HepG2 (cell line): ENCODE data around the gene ATAD1. TPM values are rescaled to one million over a fixed set of nuclear protein-coding genes. Genes with fewer than 3 reads are reported as not detected.

Source experiments
- ATAC-seq: fragments of 200-7000 bp; cut with Tn5 transposase; 3 replicates; pipeline ENCODE4 v1.9.1; 2020; ENCODE audit warnings: mild to moderate bottlenecking, moderate library complexity
- BruUV-seq: library from RNA; stranded (reverse); fragments of 400-500 nt; replicated peaks from 2 replicates; lab custom pipeline; 2021; lab: Mats Ljungman, UMichigan
- CTCF ChIA-PET: fragments of 300-600 bp; formaldehyde crosslinking; extraction: SDS; loops from one replicate; lab custom pipeline; 2021; ENCODE audit warnings: low total read pairs, inconsistent platforms, low intra/inter-chr PET ratio; lab: Yijun Ruan, JAX
- POLR2A ChIA-PET: fragments of 350-600 bp; sonication (Branson Sonifier 250); formaldehyde crosslinking; loops from one replicate; lab custom pipeline; 2020; ENCODE audit warnings: antibody characterized with exemption, inconsistent platforms; lab: Yijun Ruan, JAX
- DNase-seq: peaks from one replicate; pipeline ENCODE4 v3.0.0-alpha.2; 2015; ENCODE audit warnings: low spot score
- FAIRE-seq: peaks from 3 replicates; lab custom pipeline; 2011; peaks lifted over from hg19 to GRCh38; lab: Jason Lieb, UNC
- H2AFZ ChIP-seq: one replicate; pipeline ENCODE4 v1.6.1; 2011; ENCODE audit warnings: low read length, inconsistent platforms
- H3K27ac ChIP-seq: fragments of 300-600 bp; 3 replicates; pipeline ENCODE4 v1.8.0; 2011; ENCODE audit warnings: mixed run types, mild to moderate bottlenecking, mixed read lengths, low read length, inconsistent platforms; ENCODE audit not compliant: insufficient read depth; ENCODE audit errors: extremely low read length
- H3K27me3 ChIP-seq, 2 experiments: fragments of 200-600 bp in 1 of 2; 2 replicates in 1 of 2; 3 replicates in 1 of 2; pipeline versions ENCODE4 v1.6.0 to v1.8.0; 2011; ENCODE audit warnings: low read length in 2 of 2, mild to moderate bottlenecking in 2 of 2, moderate library complexity in 2 of 2, inconsistent platforms in 1 of 2; ENCODE audit not compliant: insufficient read depth in 2 of 2, control insufficient read depth in 1 of 2
- H3K36me3 ChIP-seq, 2 experiments: fragments of 200-600 bp in 1 of 2; replicated peaks in 1 of 2; 2 replicates in 1 of 2; 3 replicates in 1 of 2; pipeline versions ENCODE4 v1.5.1 to v1.8.0; 2011; ENCODE audit warnings: low read length in 2 of 2, inconsistent platforms in 1 of 2; ENCODE audit not compliant: insufficient read depth in 2 of 2, control insufficient read depth in 1 of 2
- H3K4me1 ChIP-seq: 2 replicates; pipeline ENCODE4 v1.5.1; 2012; ENCODE audit warnings: low read length, inconsistent platforms; ENCODE audit not compliant: insufficient read depth
- H3K4me2 ChIP-seq: 2 replicates; pipeline ENCODE4 v1.6.0; 2011; ENCODE audit warnings: low read depth, low read length, inconsistent platforms
- H3K4me3 ChIP-seq, 3 experiments: fragments of 200-600 bp in 1 of 3; sonication (generic), shearing (Covaris generic) in 1 of 3; replicated peaks in 1 of 3; 2 replicates each; pipeline ENCODE4 v1.5.1; 2011 to 2016; ENCODE audit warnings: low read length in 3 of 3, inconsistent platforms in 2 of 3, low read depth in 2 of 3, mild to moderate bottlenecking in 2 of 3, control low read depth in 1 of 3, mixed read lengths in 1 of 3; ENCODE audit not compliant: insufficient read depth in 1 of 3
- H3K79me2 ChIP-seq: one replicate; pipeline ENCODE4 v1.6.1; 2011; ENCODE audit warnings: low read length, inconsistent platforms; ENCODE audit not compliant: insufficient read depth
- H3K9ac ChIP-seq: 2 replicates; pipeline ENCODE4 v1.6.0; 2011; ENCODE audit warnings: mild to moderate bottlenecking, low read depth, low read length, inconsistent platforms; ENCODE audit not compliant: insufficient read depth
- H3K9me3 ChIP-seq: 2 replicates; pipeline ENCODE4 v1.5.1; 2012; ENCODE audit warnings: mild to moderate bottlenecking, low read length
- H4K20me1 ChIP-seq: 2 replicates; pipeline ENCODE4 v1.6.0; 2011; ENCODE audit warnings: inconsistent platforms, mild to moderate bottlenecking, low read length, moderate library complexity; ENCODE audit not compliant: insufficient read depth
- MXD4 ChIP-seq: IDR thresholded peaks from 2 replicates; pipeline ENCODE4 v1.6.1; 2016; ENCODE audit warnings: mild to moderate bottlenecking, missing biosample characterization, missing genetic modification reagents
- NCOR1 ChIP-seq: fragments of 200-600 bp; sonication (generic); IDR thresholded peaks from 2 replicates; pipeline ENCODE4 v1.7.0; 2017; ENCODE audit warnings: antibody characterized with exemption, low read length, borderline replicate concordance
- NONO ChIP-seq, 2 experiments: fragments of 450-650 bp in 1 of 2; sonication (generic) in 1 of 2; formaldehyde crosslinking in 1 of 2; IDR thresholded peaks in 1 of 2; conservative IDR thresholded peaks in 1 of 2; 2 replicates each; pipeline versions ENCODE4 v1.6.1 to v1.8.0; 2017 to 2022; ENCODE audit warnings: mild to moderate bottlenecking in 1 of 2, missing genetic modification reagents in 1 of 2, moderate library complexity in 1 of 2
- SETDB1 ChIP-seq: sonication (generic); formaldehyde crosslinking; IDR thresholded peaks from 2 replicates; pipeline ENCODE4 v1.5.1; 2020; ENCODE audit warnings: missing genetic modification reagents, mild to moderate bottlenecking, borderline replicate concordance
- SMAD9 ChIP-seq: sonication (generic); formaldehyde crosslinking; IDR thresholded peaks from 2 replicates; pipeline ENCODE4 v1.5.1; 2020; ENCODE audit warnings: mild to moderate bottlenecking, missing genetic modification reagents
- SP2 ChIP-seq: sonication (generic); formaldehyde crosslinking; IDR thresholded peaks from 2 replicates; pipeline ENCODE4 v1.5.1; 2020; ENCODE audit warnings: mild to moderate bottlenecking, missing genetic modification reagents
- STAG1 ChIP-seq: sonication (generic); formaldehyde crosslinking; IDR thresholded peaks from 2 replicates; pipeline ENCODE4 v1.4.0; 2020; ENCODE audit warnings: missing genetic modification reagents
- ZNF441 ChIP-seq: sonication (generic); formaldehyde crosslinking; IDR thresholded peaks from 2 replicates; pipeline ENCODE4 v1.7.0; 2021; ENCODE audit warnings: missing genetic modification reagents, borderline replicate concordance
- ZNF766 ChIP-seq: sonication (generic); formaldehyde crosslinking; IDR thresholded peaks from 2 replicates; pipeline ENCODE4 v1.5.0; 2020; ENCODE audit warnings: missing genetic modification reagents, borderline replicate concordance
- ZNF768 ChIP-seq: sonication (generic); formaldehyde crosslinking; IDR thresholded peaks from 2 replicates; pipeline ENCODE4 v1.4.0; 2020; ENCODE audit warnings: missing genetic modification reagents
- ZSCAN22 ChIP-seq: sonication (generic); formaldehyde crosslinking; IDR thresholded peaks from 2 replicates; pipeline ENCODE4 v1.4.0; 2020; ENCODE audit warnings: mild to moderate bottlenecking, missing genetic modification reagents
- WGBS: methylation state at CpG from one replicate; pipeline ENCODE4 v1.1.6; 2017; ENCODE audit warnings: low lambda C conversion rate; 5-methylcytosine and 5-hydroxymethylcytosine counted together
- in situ Hi-C: cut with HindIII; loops from 2 replicates; pipeline ENCODE4 v1.10.0; 2017; ENCODE audit warnings: low pct_unique_long_range_greater_than_20kb; ENCODE audit not compliant: extremely low pct_ligation_motif_present
- intact Hi-C: fragments of 100-400 bp; cut with micrococcal nuclease; formaldehyde crosslinking; loops from one replicate; pipeline ENCODE4 v1.10.0; 2022; ENCODE audit not compliant: unreplicated experiment
- polyA plus RNA-seq, 8 experiments: library from polyadenylated mRNA; depleted of rRNA in 3 of 8; stranded (reverse) in 7 of 8; unstranded in 1 of 8; fragments of >200 nt; fragmentation: Illumina TruSeq in 4 of 8; extraction: Trizol in 4 of 8; gene quantifications; 2 replicates each; pipeline versions ENCODE4 v1.2.1 to v1.2.3, GENCODE V29; 2011 to 2016; ENCODE audit warnings: low read depth in 4 of 8, missing spikeins in 1 of 8, mixed read lengths in 1 of 8; ENCODE audit not compliant: insufficient read depth in 1 of 8
- total RNA-seq, 5 experiments: library from RNA; depleted of rRNA; stranded (reverse); fragments of >200 nt; fragmentation: Illumina TruSeq; extraction: Trizol; gene quantifications; 2 replicates each; pipeline ENCODE4 v1.2.3, GENCODE V29; 2016; ENCODE audit warnings: low read depth in 1 of 5
- TF ChIP-seq, protein P1 (sequence below): sonication (generic); formaldehyde crosslinking; IDR thresholded peaks from 2 replicates; pipeline ENCODE4 v1.5.0; 2020; ENCODE audit warnings: mild to moderate bottlenecking, missing genetic modification reagents
- TF ChIP-seq, protein P2 (sequence below): sonication (generic); formaldehyde crosslinking; IDR thresholded peaks from 2 replicates; pipeline ENCODE4 v1.5.1; 2020; ENCODE audit warnings: mild to moderate bottlenecking, moderate library complexity, missing genetic modification reagents

Gene ATAD1
- total and polyA plus RNA-seq, 2 of the 13 experiments (the other 11 are each of a cell fraction or from before 2014, with no cell fraction given): 14.9 to 28.2 TPM

DNA sequence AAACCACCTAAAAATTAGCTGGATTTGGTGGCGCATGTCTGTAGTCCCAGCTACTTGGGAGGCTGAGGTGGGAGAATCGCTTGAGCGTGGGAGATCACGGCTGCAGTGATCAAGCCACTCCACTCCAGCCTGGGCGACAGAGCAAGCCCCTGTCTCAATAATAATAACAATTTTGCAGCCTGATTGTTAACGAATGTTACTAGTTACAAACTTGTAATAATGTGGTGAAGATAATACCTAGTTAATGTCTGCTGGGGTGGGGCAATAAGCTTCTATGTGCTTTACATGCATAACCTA is 1.2 kb upstream of the ATAD1 start:
- ATAC-seq (no peak), DNase-seq (no peak), FAIRE-seq (no peak)
- BruUV-seq: no TSS peak
- no peak overlapping the region for H3K27ac ChIP-seq
- intact Hi-C loops (loop anchor here (2.0 kb wide), 1 partner anchor 44 kb away; the partner anchor contains the start of genes KLLN and PTEN), in situ Hi-C loops (no loop called here)
- TF ChIP-seq SMAD9 (CRISPR knock-in tag) (no peak), NCOR1 (no peak), STAG1 (CRISPR knock-in tag) (no peak), ZNF768 (CRISPR knock-in tag) (no peak), MXD4 (no peak)
- no peaks in the 10 kb centered on the region for H3K36me3 ChIP-seq
- ChIA-PET POLR2A (interaction anchor here (1.8 to 2.9 kb wide), 2 partner anchors 43 to 315 kb away, joined by 6 to 31 read pairs; partner anchors contain the start of genes KLLN, MINPP1 and PTEN), CTCF (no interaction called here)
- WGBS: 57% methylated on average over 6 of the region's 6 CpGs
- peak overlapping the region; percentile 94 for H3K4me2 ChIP-seq
- H3K79me2 ChIP-seq: peaks cover 37% of the 10 kb centered on the region
- peak overlapping the region in 2 of 3 experiments; percentile 78 to 85; a peak in 3 of 6 replicates for H3K4me3 ChIP-seq
- H2AFZ ChIP-seq: no peak overlapping the region
- H3K9ac ChIP-seq: peak overlapping the region; percentile 90; the same call in 1 of the 2 replicates
- H3K9me3 ChIP-seq: no peaks in the 10 kb centered on the region
- H4K20me1 ChIP-seq: peaks cover 20% of the 10 kb centered on the region; the same call in 1 of the 2 replicates
- H3K27me3 ChIP-seq: no peaks in the 10 kb centered on the region; a peak in 1 of 5 replicates
- peaks cover 28% of the 10 kb centered on the region for H3K4me1 ChIP-seq

DNA sequence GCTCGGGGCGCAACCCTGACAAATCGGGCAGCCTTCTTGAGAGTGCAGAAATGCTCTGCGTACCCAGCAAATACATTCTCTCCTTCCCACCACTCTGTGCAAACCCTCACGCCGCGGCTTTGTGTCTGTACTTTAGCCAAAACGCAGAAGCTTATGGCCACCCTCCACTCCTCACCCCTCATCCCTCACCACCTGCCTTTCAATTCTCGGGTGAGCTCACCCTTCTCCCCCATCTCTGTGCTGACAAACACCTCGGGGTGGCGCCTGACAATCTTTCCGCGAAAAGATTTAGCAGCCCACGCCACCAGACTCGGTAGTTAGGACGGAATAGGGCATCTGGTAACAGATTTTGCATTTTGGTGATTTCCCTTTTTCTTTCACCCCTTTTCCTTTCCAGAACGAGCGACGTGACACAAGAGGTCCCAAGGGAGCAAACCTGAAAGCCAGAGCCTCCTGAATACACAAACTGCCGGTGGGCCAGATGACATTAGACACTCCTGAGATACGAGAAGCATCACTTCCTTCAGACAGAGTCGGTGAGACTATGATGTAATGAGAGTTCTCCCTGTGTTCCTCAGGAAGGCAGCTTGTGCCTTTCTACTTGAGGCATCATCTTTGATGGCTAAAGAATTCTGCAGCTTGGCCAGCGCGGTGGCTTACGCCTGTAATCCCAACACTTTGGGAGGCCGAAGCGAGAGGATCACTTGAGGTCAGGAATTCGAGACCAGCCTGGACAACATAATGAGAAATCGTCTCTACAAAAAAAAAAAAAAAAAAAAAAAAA is 671 bp upstream of the ATAD1 start:
- CTCF ChIA-PET: no interaction called here
- no peak for FAIRE-seq
- H3K9me3 ChIP-seq: no peaks in the 10 kb centered on the region
- POLR2A ChIA-PET: interaction anchor here (0.7 to 2.9 kb wide), 7 partner anchors 10 to 314 kb away, joined by 3 to 31 read pairs (median 5); partner anchors contain the start of genes KLLN, MINPP1 and PTEN
- intact Hi-C loops (loop anchor here (2.0 kb wide), 1 partner anchor 44 kb away; the partner anchor contains the start of genes KLLN and PTEN), in situ Hi-C loops (no loop called here)
- peaks cover 32% of the 10 kb centered on the region for H3K4me1 ChIP-seq
- H3K4me3 ChIP-seq: peak overlapping the region; percentile 76 to 85 (median 78)
- peak overlapping the region; percentile 90 for H3K9ac ChIP-seq
- H3K27me3 ChIP-seq: no peaks in the 10 kb centered on the region; a peak in 1 of 5 replicates
- peak overlapping the region; percentile 96 for H2AFZ ChIP-seq
- 4% methylated on average over 29 of the region's 29 CpGs for WGBS
- peak; percentile 66 for ATAC-seq
- H3K79me2 ChIP-seq: peaks cover 43% of the 10 kb centered on the region
- TSS peak; percentile 60 for BruUV-seq
- H3K27ac ChIP-seq: peak overlapping the region; percentile 89
- peaks cover 0 to 1% of the 10 kb centered on the region in 2 experiments; a peak in 1 of 5 replicates for H3K36me3 ChIP-seq
- H3K4me2 ChIP-seq: peak overlapping the region; percentile 94
- peaks cover 20% of the 10 kb centered on the region; the same call in 1 of the 2 replicates for H4K20me1 ChIP-seq
- no peak for DNase-seq
- TF ChIP-seq NONO (IDR thresholded peaks at IDR 0.05) (no peak), NONO (CRISPR knock-in tag; conservative IDR thresholded peaks at IDR 0.05) (peak; percentile 53; the same call in 1 of the 2 replicates), ZSCAN22 (0 out of 2 replicates have a peak, but pooled peaks have one; percentile 28), ZNF441 (CRISPR knock-in tag) (0 out of 2 replicates have a peak, but pooled peaks have one; percentile 23), SETDB1 (CRISPR knock-in tag) (no peak), ZNF766 (CRISPR knock-in tag) (no peak), SP2 (CRISPR knock-in tag) (peak; percentile 29; the same call in 1 of the 2 replicates)
- TF ChIP-seq, protein P1, sequence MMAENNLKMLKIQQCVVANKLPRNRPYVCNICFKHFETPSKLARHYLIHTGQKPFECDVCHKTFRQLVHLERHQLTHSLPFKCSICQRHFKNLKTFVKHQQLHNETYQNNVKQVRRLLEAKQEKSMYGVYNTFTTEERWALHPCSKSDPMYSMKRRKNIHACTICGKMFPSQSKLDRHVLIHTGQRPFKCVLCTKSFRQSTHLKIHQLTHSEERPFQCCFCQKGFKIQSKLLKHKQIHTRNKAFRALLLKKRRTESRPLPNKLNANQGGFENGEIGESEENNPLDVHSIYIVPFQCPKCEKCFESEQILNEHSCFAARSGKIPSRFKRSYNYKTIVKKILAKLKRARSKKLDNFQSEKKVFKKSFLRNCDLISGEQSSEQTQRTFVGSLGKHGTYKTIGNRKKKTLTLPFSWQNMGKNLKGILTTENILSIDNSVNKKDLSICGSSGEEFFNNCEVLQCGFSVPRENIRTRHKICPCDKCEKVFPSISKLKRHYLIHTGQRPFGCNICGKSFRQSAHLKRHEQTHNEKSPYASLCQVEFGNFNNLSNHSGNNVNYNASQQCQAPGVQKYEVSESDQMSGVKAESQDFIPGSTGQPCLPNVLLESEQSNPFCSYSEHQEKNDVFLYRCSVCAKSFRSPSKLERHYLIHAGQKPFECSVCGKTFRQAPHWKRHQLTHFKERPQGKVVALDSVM (CRISPR knock-in tag): peak; percentile 70; the same call in 1 of the 2 replicates
- TF ChIP-seq, protein P2, sequence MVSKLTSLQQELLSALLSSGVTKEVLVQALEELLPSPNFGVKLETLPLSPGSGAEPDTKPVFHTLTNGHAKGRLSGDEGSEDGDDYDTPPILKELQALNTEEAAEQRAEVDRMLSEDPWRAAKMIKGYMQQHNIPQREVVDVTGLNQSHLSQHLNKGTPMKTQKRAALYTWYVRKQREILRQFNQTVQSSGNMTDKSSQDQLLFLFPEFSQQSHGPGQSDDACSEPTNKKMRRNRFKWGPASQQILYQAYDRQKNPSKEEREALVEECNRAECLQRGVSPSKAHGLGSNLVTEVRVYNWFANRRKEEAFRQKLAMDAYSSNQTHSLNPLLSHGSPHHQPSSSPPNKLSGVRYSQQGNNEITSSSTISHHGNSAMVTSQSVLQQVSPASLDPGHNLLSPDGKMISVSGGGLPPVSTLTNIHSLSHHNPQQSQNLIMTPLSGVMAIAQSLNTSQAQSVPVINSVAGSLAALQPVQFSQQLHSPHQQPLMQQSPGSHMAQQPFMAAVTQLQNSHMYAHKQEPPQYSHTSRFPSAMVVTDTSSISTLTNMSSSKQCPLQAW (CRISPR knock-in tag): peak; percentile 57
